ENCODE data around the gene MON1A.

The MON1A gene

GRCh38 chr3:49929291-49930167 lies at the start of gene MON1A (continued):
- TF ChIP-seq ZNF677 (tag by site-specific recombination; IDR thresholded peaks at IDR 0.05) (no peak), ZNF274 (IDR thresholded peaks at IDR 0.05; ENCODE audit: low read length) (no peak), ZNF274 (tag by site-specific recombination; IDR thresholded peaks at IDR 0.05; ENCODE audit: borderline replicate concordance) (no peak), TRIM28 (IDR thresholded peaks at IDR 0.05; ENCODE audit: borderline replicate concordance, low read length) (0 out of 2 replicates have a peak, but pooled peaks have one; percentile 19), ZSCAN23 (tag by site-specific recombination; IDR thresholded peaks at IDR 0.05) (no peak), ZNF747 (tag by site-specific recombination; IDR thresholded peaks at IDR 0.05) (no peak), ZNF350 (tag by site-specific recombination; IDR thresholded peaks at IDR 0.05) (no peak), RBAK (tag by site-specific recombination; IDR thresholded peaks at IDR 0.05) (no peak), ZNF398 (tag by site-specific recombination; IDR thresholded peaks at IDR 0.05) (peak; percentile 47; the same call in 1 of the 2 replicates), ZNF626 (tag by site-specific recombination; IDR thresholded peaks at IDR 0.05) (no peak), TSHZ1 (tag by site-specific recombination; IDR thresholded peaks at IDR 0.05; ENCODE audit: borderline replicate concordance) (no peak), ZNF2 (tag by site-specific recombination; IDR thresholded peaks at IDR 0.05) (no peak), MZF1 (tag by site-specific recombination; IDR thresholded peaks at IDR 0.05; ENCODE audit: borderline replicate concordance) (no peak), KLF9 (tag by site-specific recombination; IDR thresholded peaks at IDR 0.05; ENCODE audit: low read depth) (peak; percentile 60), ZNF560 (tag by site-specific recombination; IDR thresholded peaks at IDR 0.05; ENCODE audit: borderline replicate concordance) (no peak), ZNF354C (tag by site-specific recombination; IDR thresholded peaks at IDR 0.05; ENCODE audit: borderline replicate concordance, low read depth) (no peak), ZNF513 (tag by site-specific recombination; IDR thresholded peaks at IDR 0.05) (no peak), ZSCAN30 (tag by site-specific recombination; IDR thresholded peaks at IDR 0.05) (peak; percentile 74; the same call in 1 of the 2 replicates), PBX3 (CRISPR knock-in tag; IDR thresholded peaks at IDR 0.05) (peak; percentile 54; the same call in 1 of the 2 replicates), ZNF561 (tag by site-specific recombination; IDR thresholded peaks at IDR 0.05; ENCODE audit: borderline replicate concordance) (no peak), ZNF133 (tag by site-specific recombination; IDR thresholded peaks at IDR 0.05) (no peak), ZFP37 (tag by site-specific recombination; IDR thresholded peaks at IDR 0.05) (0 out of 2 replicates have a peak, but pooled peaks have one; percentile 29), ZNF404 (tag by site-specific recombination; IDR thresholded peaks at IDR 0.05) (no peak), ZNF121 (tag by site-specific recombination; IDR thresholded peaks at IDR 0.05) (no peak), ZNF580 (tag by site-specific recombination; IDR thresholded peaks at IDR 0.05) (no peak), ZNF174 (tag by site-specific recombination; IDR thresholded peaks at IDR 0.05) (no peak), ZBTB8A (tag by site-specific recombination; IDR thresholded peaks at IDR 0.05) (peak; percentile 39), OSR2 (tag by site-specific recombination; IDR thresholded peaks at IDR 0.05) (no peak), ZNF416 (tag by site-specific recombination; IDR thresholded peaks at IDR 0.05) (no peak), HIC1 (tag by site-specific recombination; IDR thresholded peaks at IDR 0.05) (peak; percentile 72)
